ENCODE data around the gene TADA1.
A peak's percentile ranks its signal among the peaks of the same experiment; 100 is the strongest.
"Not testable (repeated sequence)": the region's sequence is repeated elsewhere in the genome, so short reads cannot be mapped to it uniquely, and the experiment has no call there.

Gene TADA1

GRCh38 chr1:166895766-166896165 is 19.7 kb upstream of the TADA1 start:
- no peak for DNase-seq (ENCODE audit: low read depth in 2 of 2)

- no peak for DNase-seq (ENCODE audit: low read depth in 2 of 2)
Observed at GRCh38 chr1:166889776-166890175, 13.7 kb upstream of the TADA1 start.

GRCh38 chr1:166888373-166889111 is 12.5 kb upstream of the TADA1 start:
- DNase-seq (ENCODE audit: low read depth in 2 of 2), result no peak

GRCh38 chr1:166884971-166885370 is 8.9 kb upstream of the TADA1 start:
- DNase-seq (ENCODE audit: low read depth in 2 of 2), result no peak

GRCh38 chr1:166884040-166884642 is 8.1 kb upstream of the TADA1 start:
- peak; percentile 10 to 22 for DNase-seq (ENCODE audit: low read depth in 2 of 2)

GRCh38 chr1:166882893-166883292 is 6.8 kb upstream of the TADA1 start:
- DNase-seq (ENCODE audit: low read depth in 2 of 2), result no peak

GRCh38 chr1:166878173-166878917 is 2.3 kb upstream of the TADA1 start:
- not testable (repeated sequence) for DNase-seq (ENCODE audit: low read depth in 2 of 2)

GRCh38 chr1:166876540-166876838 is 425 bp upstream of the TADA1 start:
- DNase-seq (ENCODE audit: low read depth in 2 of 2), result no peak

GRCh38 chr1:166875302-166875733 is 746 bp downstream of the TADA1 start:
- DNase-seq (ENCODE audit: low read depth in 2 of 2), result no peak

- DNase-seq (ENCODE audit: low read depth in 2 of 2), result no peak
Observed at GRCh38 chr1:166874464-166874863, 1.6 kb downstream of the TADA1 start.

- DNase-seq (ENCODE audit: low read depth in 2 of 2), result no peak
Observed at GRCh38 chr1:166870584-166870983, 5.5 kb downstream of the TADA1 start.

GRCh38 chr1:166869318-166870099 is 6.6 kb downstream of the TADA1 start:
- DNase-seq (ENCODE audit: low read depth in 2 of 2), result no peak

- no peak for DNase-seq (ENCODE audit: low read depth in 2 of 2)
Observed at GRCh38 chr1:166868639-166869038, 7.4 kb downstream of the TADA1 start.

- DNase-seq (ENCODE audit: low read depth in 2 of 2), result no peak
Observed at GRCh38 chr1:166865926-166866325, 10.1 kb downstream of the TADA1 start.

- DNase-seq (ENCODE audit: low read depth in 2 of 2), result no peak
Observed at GRCh38 chr1:166859597-166859996, 16.5 kb downstream of the TADA1 start.

- no peak for DNase-seq (ENCODE audit: low read depth in 2 of 2)
Observed at GRCh38 chr1:166858726-166859419, 17.2 kb downstream of the TADA1 start.

GRCh38 chr1:166857995-166858394 is 18.1 kb downstream of the TADA1 start:
- no peak for DNase-seq (ENCODE audit: low read depth in 2 of 2)

- DNase-seq (ENCODE audit: low read depth in 2 of 2), result no peak
Observed at GRCh38 chr1:166855558-166855957, 20.5 kb downstream of the TADA1 start.

- no peak for DNase-seq (ENCODE audit: low read depth in 2 of 2)
Observed at GRCh38 chr1:166852918-166853317, 23.1 kb downstream of the TADA1 start.

- no peak for DNase-seq (ENCODE audit: low read depth in 2 of 2)
Observed at GRCh38 chr1:166849135-166849534, 26.9 kb downstream of the TADA1 start.

- no peak for DNase-seq (ENCODE audit: low read depth in 2 of 2)
Observed at GRCh38 chr1:166848193-166848592, 27.9 kb downstream of the TADA1 start.

GRCh38 chr1:166844791-166845190 is 31.3 kb downstream of the TADA1 start:
- DNase-seq (ENCODE audit: low read depth in 2 of 2), result no peak

All from stimulated activated CD4-positive, alpha-beta T cell treated with anti-CD3 and anti-CD28 coated beads, Interleukin-15, amount 100 ng/mL, for 48 hours (primary cell).